Measurements from ENCODE around the gene CFAP74. TPM values are rescaled to one million over a fixed set of nuclear protein-coding genes. Genes with fewer than 3 reads are reported as not detected.

Gene CFAP74
- polyA plus RNA-seq, 1 donor (not counting 4 experiments of a cell fraction or from before 2014, with no cell fraction given), result not detected

DNA sequence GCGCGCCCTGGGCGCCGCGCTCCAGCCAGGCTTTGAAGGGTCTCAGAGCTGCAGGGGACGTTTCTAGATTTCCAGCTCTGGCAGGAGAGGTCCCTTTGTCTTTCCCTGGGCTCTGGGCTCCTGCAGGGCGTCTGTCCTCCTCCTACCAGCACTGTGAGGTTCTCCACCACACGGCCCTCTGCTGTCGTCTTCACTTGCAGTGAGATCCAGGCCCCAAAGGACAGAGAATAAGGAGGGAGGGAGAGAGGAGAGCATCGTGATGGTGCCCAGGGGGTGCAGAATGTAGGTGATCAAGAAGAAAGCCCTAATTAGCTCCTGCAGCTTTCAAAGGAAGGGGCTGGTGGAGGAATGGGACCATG lies 108.5 kb downstream of the CFAP74 start:
- Histone ChIP-seq H4K20me1 (ENCODE audit: control insufficient read depth, extremely low read depth, insufficient read depth, low read length) (no peaks in the 10 kb centered on the region), H3K9me3 (ENCODE audit: control insufficient read depth, low read depth, low read length) (no peaks in the 10 kb centered on the region), H3K36me3 (ENCODE audit: control insufficient read depth in 2 of 2, extremely low read depth in 1 of 2, insufficient read depth in 2 of 2, low read length in 2 of 2) (no peaks in the 10 kb centered on the region), H3K27ac (ENCODE audit: control insufficient read depth, insufficient read depth, low read length) (no peak overlapping the region), H2AFZ (ENCODE audit: control insufficient read depth, low read length) (no peak overlapping the region), H3K4me3 (ENCODE audit: control insufficient read depth in 2 of 3, extremely low read depth in 1 of 3, insufficient read depth in 2 of 3, low read depth in 1 of 3, low read length in 3 of 3) (no peak overlapping the region), H3K4me1 (ENCODE audit: control insufficient read depth, extremely low read depth, insufficient read depth, low read length) (peaks cover 20% of the 10 kb centered on the region), H3K27me3 (ENCODE audit: control insufficient read depth, extremely low read depth, insufficient read depth, low read length) (peaks cover 5% of the 10 kb centered on the region), H3K79me2 (ENCODE audit: control insufficient read depth, insufficient read depth, low read length) (peaks cover 7% of the 10 kb centered on the region), H3K4me2 (ENCODE audit: control insufficient read depth, extremely low read depth, insufficient read depth, low read depth, low read length) (no peak overlapping the region), H3K9me1 (ENCODE audit: control insufficient read depth, extremely low read depth, insufficient read depth, low read length) (no peaks in the 10 kb centered on the region), H3K9ac (ENCODE audit: control insufficient read depth, extremely low read depth, insufficient read depth, low read length) (no peak overlapping the region)
- dilution Hi-C loops (cut with MboI; ENCODE audit: extremely low pct_ligation_motif_present, low sequenced_read_pairs), result no loop called here
- TF ChIP-seq EZH2 (IDR thresholded peaks at IDR 0.05; ENCODE audit: low read length), result no peak
- TF ChIP-seq, protein P1, sequence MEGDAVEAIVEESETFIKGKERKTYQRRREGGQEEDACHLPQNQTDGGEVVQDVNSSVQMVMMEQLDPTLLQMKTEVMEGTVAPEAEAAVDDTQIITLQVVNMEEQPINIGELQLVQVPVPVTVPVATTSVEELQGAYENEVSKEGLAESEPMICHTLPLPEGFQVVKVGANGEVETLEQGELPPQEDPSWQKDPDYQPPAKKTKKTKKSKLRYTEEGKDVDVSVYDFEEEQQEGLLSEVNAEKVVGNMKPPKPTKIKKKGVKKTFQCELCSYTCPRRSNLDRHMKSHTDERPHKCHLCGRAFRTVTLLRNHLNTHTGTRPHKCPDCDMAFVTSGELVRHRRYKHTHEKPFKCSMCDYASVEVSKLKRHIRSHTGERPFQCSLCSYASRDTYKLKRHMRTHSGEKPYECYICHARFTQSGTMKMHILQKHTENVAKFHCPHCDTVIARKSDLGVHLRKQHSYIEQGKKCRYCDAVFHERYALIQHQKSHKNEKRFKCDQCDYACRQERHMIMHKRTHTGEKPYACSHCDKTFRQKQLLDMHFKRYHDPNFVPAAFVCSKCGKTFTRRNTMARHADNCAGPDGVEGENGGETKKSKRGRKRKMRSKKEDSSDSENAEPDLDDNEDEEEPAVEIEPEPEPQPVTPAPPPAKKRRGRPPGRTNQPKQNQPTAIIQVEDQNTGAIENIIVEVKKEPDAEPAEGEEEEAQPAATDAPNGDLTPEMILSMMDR (optimal IDR thresholded peaks at IDR 0.05 in 1 of 3, IDR thresholded peaks at IDR 0.05 in 1 of 3, conservative IDR thresholded peaks at IDR 0.05 in 1 of 3; ENCODE audit: extremely low read depth in 1 of 3, insufficient read depth in 2 of 3, low read length in 3 of 3), result no peak
- FAIRE-seq (no peak), DNase-seq (ENCODE audit: low read depth, low spot score) (no peak)

DNA sequence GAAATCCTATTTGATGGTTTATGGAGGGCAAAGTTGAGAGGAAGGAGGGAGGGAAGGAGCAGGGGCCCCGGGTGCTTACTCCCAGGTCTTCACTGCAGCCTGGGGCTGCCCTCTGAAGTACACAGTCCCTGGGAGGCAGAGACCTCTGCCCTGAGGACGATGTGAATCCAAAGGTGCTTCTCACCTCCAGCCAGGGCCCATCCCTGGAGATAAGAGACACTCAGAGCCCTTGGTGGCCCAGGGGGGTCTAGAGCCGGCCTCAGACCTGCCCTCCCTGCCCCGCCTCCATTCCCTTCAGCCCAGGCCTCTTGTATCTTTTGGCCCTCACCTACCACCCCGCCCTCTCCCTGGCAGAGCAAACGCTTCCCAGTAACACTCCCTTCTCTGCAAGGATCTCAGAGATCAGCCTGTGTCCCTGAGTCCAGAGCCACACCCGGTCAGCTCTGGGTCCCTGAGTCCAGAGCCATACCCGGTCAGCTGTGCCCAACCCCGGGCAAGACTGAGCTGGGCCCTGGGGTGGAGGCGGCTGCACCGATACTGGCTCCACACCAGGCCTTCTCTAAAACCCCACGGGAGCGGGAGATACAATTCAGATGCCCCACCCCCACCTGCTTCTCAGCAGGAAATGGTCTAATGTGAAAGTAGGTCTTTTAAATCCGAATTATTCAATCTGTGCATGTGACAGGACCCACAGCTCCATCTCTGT lies 109.1 kb downstream of the CFAP74 start:
- H3K9me1 ChIP-seq (ENCODE audit: control insufficient read depth, extremely low read depth, insufficient read depth, low read length), result no peaks in the 10 kb centered on the region
- peaks cover 20% of the 10 kb centered on the region for H3K4me1 ChIP-seq (ENCODE audit: control insufficient read depth, extremely low read depth, insufficient read depth, low read length)
- TF ChIP-seq EZH2 (IDR thresholded peaks at IDR 0.05; ENCODE audit: low read length), result no peak
- TF ChIP-seq, protein P1 (optimal IDR thresholded peaks at IDR 0.05 in 1 of 3, IDR thresholded peaks at IDR 0.05 in 1 of 3, conservative IDR thresholded peaks at IDR 0.05 in 1 of 3; ENCODE audit: extremely low read depth in 1 of 3, insufficient read depth in 2 of 3, low read length in 3 of 3), result no peak
- no peaks in the 10 kb centered on the region for H3K36me3 ChIP-seq (ENCODE audit: control insufficient read depth in 2 of 2, extremely low read depth in 1 of 2, insufficient read depth in 2 of 2, low read length in 2 of 2)
- H3K4me3 ChIP-seq (ENCODE audit: control insufficient read depth in 2 of 3, extremely low read depth in 1 of 3, insufficient read depth in 2 of 3, low read depth in 1 of 3, low read length in 3 of 3), result no peak overlapping the region
- H3K27ac ChIP-seq (ENCODE audit: control insufficient read depth, insufficient read depth, low read length), result no peak overlapping the region
- peaks cover 12% of the 10 kb centered on the region for H3K79me2 ChIP-seq (ENCODE audit: control insufficient read depth, insufficient read depth, low read length)
- H3K27me3 ChIP-seq (ENCODE audit: control insufficient read depth, extremely low read depth, insufficient read depth, low read length), result peaks cover 5% of the 10 kb centered on the region
- H2AFZ ChIP-seq (ENCODE audit: control insufficient read depth, low read length), result no peak overlapping the region
- dilution Hi-C loops (cut with MboI; ENCODE audit: extremely low pct_ligation_motif_present, low sequenced_read_pairs), result no loop called here
- H3K9me3 ChIP-seq (ENCODE audit: control insufficient read depth, low read depth, low read length), result no peaks in the 10 kb centered on the region
- peak overlapping the region; percentile 13 for H3K9ac ChIP-seq (ENCODE audit: control insufficient read depth, extremely low read depth, insufficient read depth, low read length)
- DNase-seq (ENCODE audit: low read depth, low spot score) (no peak), FAIRE-seq (no peak)
- peaks cover under 1% of the 10 kb centered on the region for H4K20me1 ChIP-seq (ENCODE audit: control insufficient read depth, extremely low read depth, insufficient read depth, low read length)
- peak overlapping the region; percentile 34 for H3K4me2 ChIP-seq (ENCODE audit: control insufficient read depth, extremely low read depth, insufficient read depth, low read depth, low read length)
